ENCODE measurements around the gene KRTAP5-4.
"Not testable (repeated sequence)": the region's sequence is repeated elsewhere in the genome, so short reads cannot be mapped to it uniquely, and the experiment has no call there.

The KRTAP5-4 gene

GRCh38 chr11:1622086-1622485 lies at the start of gene KRTAP5-4:
Gene KRTAP5-4 (minus strand): TSS chr11:1622138. CDS start chr11:1622093, 45 bp downstream.
- DNase-seq (ENCODE audit: low read depth): no peak

- no peak for DNase-seq (ENCODE audit: low read depth)
These were observed 49.7 kb upstream of the KRTAP5-4 start for GRCh38 chr11:1671658-1672057.

GRCh38 chr11:1670905-1671371 lies 49.0 kb upstream of the KRTAP5-4 start:
- no peak for DNase-seq (ENCODE audit: low read depth)

- DNase-seq (ENCODE audit: low read depth): not testable (repeated sequence)
These were observed 48.5 kb upstream of the KRTAP5-4 start for GRCh38 chr11:1670457-1670856.

GRCh38 chr11:1669546-1670218 lies 47.7 kb upstream of the KRTAP5-4 start:
- no peak for DNase-seq (ENCODE audit: low read depth)

- DNase-seq (ENCODE audit: low read depth): no peak
These were observed 47.1 kb upstream of the KRTAP5-4 start for GRCh38 chr11:1668911-1669473.

GRCh38 chr11:1667906-1668305 lies 46.0 kb upstream of the KRTAP5-4 start:
- DNase-seq (ENCODE audit: low read depth): no peak

- no peak for DNase-seq (ENCODE audit: low read depth)
These were observed 45.3 kb upstream of the KRTAP5-4 start for GRCh38 chr11:1667121-1667850.

- DNase-seq (ENCODE audit: low read depth): no peak
These were observed 43.4 kb upstream of the KRTAP5-4 start for GRCh38 chr11:1665313-1665712.

- not testable (repeated sequence) for DNase-seq (ENCODE audit: low read depth)
These were observed 40.9 kb upstream of the KRTAP5-4 start for GRCh38 chr11:1662699-1663283.

GRCh38 chr11:1661454-1662269 lies 39.7 kb upstream of the KRTAP5-4 start:
- not testable (repeated sequence) for DNase-seq (ENCODE audit: low read depth)

GRCh38 chr11:1660111-1660867 lies 38.4 kb upstream of the KRTAP5-4 start:
- no peak for DNase-seq (ENCODE audit: low read depth)

- DNase-seq (ENCODE audit: low read depth): no peak
These were observed 37.6 kb upstream of the KRTAP5-4 start for GRCh38 chr11:1659506-1659905.

- DNase-seq (ENCODE audit: low read depth): no peak
These were observed 34.7 kb upstream of the KRTAP5-4 start for GRCh38 chr11:1656670-1657069.

GRCh38 chr11:1656061-1656441 lies 34.1 kb upstream of the KRTAP5-4 start:
- DNase-seq (ENCODE audit: low read depth): no peak

- no peak for DNase-seq (ENCODE audit: low read depth)
These were observed 33.5 kb upstream of the KRTAP5-4 start for GRCh38 chr11:1655168-1656060.

- no peak for DNase-seq (ENCODE audit: low read depth)
These were observed 32.6 kb upstream of the KRTAP5-4 start for GRCh38 chr11:1654388-1655167.

GRCh38 chr11:1653541-1654387 lies 31.8 kb upstream of the KRTAP5-4 start:
- DNase-seq (ENCODE audit: low read depth): no peak

Measured in activated T-helper 1 cell treated with Interleukin-2 at 50 U/mL for 16 hours (primary cell).